Hepatocyte (in vitro differentiated cells): ENCODE results near the gene ZNF547.

Experiments used
- EZH2 ChIP-seq: fragments of 200-600 bp; sonication (generic); IDR thresholded peaks from 2 replicates; pipeline ENCODE4 v1.6.1; 2016; ENCODE audit warnings: antibody characterized with exemption, mild to moderate bottlenecking, borderline replicate concordance
- TF ChIP-seq, protein P1 (sequence below): fragments of 200-600 bp; sonication (generic); IDR thresholded peaks from 2 replicates; pipeline ENCODE4 v1.5.1; 2016; ENCODE audit warnings: antibody characterized with exemption, mild to moderate bottlenecking; ENCODE audit not compliant: poor library complexity

DNA sequence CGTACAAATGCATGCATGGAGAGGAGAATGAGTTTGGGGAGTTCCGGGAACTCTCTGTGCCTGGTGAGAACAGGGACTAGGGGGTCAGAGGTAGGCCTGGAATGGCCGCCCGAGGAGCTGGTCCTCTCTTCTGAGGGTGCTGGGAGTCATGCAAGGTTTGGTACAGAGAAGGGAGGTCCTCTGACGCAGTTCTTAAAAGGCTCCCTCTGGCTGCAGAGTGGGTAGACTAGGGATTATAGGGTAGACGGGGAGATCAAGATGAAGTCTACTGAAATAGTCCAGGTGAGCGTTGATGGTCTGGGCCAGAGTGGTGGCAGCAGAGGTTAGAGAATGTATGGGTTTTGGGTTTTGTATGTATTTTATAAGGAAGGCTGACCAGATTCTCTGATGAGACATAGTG, 11.5 kb upstream of the ZNF547 start:
- no peak for TF ChIP-seq EZH2
- TF ChIP-seq, protein P1, sequence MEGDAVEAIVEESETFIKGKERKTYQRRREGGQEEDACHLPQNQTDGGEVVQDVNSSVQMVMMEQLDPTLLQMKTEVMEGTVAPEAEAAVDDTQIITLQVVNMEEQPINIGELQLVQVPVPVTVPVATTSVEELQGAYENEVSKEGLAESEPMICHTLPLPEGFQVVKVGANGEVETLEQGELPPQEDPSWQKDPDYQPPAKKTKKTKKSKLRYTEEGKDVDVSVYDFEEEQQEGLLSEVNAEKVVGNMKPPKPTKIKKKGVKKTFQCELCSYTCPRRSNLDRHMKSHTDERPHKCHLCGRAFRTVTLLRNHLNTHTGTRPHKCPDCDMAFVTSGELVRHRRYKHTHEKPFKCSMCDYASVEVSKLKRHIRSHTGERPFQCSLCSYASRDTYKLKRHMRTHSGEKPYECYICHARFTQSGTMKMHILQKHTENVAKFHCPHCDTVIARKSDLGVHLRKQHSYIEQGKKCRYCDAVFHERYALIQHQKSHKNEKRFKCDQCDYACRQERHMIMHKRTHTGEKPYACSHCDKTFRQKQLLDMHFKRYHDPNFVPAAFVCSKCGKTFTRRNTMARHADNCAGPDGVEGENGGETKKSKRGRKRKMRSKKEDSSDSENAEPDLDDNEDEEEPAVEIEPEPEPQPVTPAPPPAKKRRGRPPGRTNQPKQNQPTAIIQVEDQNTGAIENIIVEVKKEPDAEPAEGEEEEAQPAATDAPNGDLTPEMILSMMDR = no peak
